HL-60/S4 (cell line): ENCODE results near the gene SMTNL2.

Source experiments
- in situ Hi-C: fragments of 300-500 bp; cut with MboI; formaldehyde crosslinking; loops from 2 replicates; pipeline ENCODE4 v1.14.3; 2022; ENCODE audit warnings: low sequenced_read_pairs

SMTNL2 gene

DNA sequence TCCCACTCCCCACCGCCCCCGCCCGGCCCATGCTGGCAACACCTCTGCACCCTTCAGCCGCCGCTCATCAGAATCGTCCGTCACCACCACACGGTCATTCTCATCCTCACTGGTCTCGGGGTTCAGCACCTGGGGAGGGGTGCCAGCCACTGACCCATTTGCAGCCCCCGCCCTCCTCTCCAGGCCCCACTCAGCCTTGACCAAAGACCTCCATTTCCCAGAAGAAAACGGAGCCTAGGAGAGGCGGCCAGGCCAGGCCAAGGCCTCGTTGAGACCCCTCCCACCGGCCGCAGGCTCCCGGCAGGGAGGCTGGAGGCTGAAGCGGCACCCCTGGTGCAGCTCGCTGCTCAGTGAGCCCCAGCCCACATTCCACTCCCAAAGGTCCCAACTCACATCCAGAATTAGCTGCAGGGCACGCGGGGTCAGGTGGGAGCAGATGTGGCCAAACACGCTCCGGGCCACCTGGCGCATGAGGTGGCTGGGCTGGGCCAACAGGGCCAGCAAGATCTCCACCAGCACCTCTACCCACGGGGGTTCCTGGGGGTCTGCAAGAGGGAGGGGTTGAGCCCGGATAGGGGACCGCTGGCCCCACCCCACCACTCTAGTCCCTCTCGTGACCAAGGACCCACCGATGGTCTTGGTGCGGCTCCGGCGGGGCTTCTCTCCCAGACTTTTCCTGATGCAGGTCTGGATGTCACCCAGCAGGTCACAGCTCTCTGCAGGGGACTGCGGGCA lies 38.9 kb upstream of the SMTNL2 start:
- in situ Hi-C loops = no loop called here

DNA sequence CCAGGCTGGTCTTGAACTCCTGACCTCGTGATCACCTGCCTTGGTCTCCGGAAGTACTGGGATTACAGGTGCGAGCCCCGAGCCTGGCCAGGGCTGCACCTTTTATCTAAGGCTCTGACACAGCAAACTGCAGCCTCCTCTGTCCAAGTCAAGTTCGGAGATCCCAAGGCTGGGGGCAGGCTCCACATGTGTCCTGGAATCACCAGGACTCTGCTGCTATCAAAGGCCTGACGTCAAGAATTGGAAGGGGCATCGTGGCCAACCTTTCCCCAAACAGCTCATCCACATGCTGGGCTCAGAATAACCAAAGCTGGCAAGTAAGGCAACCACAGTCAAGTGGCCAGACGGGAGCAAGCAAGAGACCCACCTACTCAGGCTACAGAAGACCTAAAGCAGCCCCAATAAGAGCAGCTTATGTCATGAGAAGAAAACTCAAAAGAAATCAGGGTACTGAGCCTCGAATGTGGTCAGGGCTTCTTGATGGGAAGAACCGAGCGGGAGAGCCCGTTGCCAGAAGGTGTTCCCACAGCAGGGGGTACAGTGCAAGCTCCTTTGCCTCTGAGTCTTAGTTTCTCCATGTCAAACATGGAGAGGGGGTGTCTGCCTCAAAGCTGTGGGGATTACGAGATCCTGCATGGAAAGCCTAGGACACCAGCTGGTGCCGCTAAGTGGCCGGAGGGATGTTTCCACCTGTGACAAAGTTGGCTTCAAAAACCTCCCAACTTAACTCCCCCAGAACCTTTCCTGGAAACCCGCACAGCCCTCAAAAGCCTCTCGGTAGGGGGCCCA lies 37.0 kb upstream of the SMTNL2 start:
- in situ Hi-C loops = no loop called here

DNA sequence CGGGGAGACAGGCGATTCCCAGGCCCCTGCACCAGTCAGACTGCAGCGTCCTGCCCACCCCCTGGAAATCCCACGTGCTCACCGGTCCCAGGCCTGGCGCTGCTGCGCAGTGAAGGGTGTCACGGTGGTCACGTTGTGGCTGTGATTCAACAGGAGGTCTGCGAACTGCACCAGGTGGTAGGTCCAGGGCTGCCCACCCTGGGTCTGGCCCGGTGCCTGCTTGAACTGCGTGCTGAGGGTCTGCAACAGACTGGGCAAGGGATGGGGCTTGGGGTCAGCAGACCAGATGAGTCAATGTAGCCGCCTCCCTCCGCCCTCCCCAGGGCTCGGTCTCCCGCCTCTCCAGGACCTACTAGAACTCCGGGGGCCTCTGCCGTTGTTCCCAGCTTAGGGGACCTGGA lies 36.3 kb upstream of the SMTNL2 start:
- in situ Hi-C loops = no loop called here

DNA sequence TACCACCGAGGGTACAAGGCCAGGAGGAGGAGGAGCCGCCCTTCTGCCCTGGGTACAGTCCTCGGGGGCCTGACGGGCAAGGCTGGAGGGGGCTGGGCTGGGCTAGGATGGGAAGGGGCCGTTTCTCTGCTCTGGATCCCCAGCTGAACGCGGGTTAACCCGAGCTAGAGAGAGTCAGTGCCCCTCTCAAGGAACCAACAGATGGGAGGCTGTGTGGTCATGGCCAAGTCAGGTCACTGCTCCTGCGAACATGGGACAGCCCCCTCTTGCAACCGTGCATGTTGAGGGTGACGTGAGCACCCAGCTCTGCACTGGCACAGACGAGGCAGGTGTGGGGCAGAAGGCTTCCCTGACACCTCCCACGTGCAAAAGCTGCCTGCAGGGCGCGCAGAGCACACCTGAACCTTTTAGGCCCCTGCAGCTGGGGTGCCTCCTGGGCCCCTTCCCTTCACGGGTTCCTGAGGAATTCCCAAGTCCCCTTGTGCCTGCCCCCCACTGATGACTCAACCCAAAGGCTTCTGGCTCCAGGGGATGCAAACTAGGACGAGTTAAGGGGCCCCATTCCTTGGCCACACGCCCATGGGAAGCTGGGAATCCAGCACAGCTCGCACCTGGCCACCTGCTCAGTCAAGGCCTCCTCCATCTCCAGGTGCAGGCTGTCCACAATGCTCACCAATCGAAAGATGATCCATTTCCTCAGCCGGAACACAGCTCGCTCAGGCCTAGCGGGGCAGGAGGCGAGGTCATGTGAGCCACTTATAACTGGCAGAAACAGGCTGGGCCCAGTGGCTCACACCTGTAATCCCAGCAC lies 35.4 kb upstream of the SMTNL2 start:
- in situ Hi-C loops = no loop called here

DNA sequence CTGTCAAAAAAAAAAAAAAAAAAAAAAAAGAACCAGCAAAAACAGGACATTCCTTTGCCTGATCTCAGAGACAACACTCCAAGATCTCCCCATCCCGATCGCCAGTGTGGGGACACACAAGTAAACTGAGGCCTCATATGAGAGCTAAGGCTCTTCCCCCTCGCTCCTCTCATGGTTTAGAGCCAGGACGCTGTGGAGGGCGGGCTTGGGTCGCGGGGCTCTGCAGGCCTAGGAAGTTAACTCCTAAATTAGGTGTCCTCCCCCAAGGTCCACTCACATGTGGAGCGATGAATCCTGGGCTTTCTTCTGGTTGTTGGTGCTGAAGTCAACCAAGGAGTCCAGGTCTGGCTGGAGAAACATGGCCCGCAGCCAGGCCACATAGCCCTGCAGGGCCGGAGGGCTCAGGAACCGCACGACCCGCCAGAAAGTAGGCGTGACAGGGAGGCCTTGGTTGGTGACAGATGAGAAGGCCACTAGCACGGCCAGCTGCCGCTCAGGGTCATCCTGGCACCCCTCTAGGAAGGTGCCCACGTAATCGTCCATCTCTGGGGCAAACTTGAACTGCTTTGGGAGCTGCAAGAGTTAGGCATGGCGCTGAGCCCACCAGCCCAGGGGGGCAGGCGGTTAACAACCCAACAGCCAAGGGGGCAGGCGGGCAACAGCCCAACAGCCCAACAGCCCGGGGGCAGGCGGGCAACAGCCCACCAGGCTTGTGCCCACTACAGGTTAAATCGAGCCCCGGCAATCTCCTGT lies 34.4 kb upstream of the SMTNL2 start:
- in situ Hi-C loops = no loop called here

DNA sequence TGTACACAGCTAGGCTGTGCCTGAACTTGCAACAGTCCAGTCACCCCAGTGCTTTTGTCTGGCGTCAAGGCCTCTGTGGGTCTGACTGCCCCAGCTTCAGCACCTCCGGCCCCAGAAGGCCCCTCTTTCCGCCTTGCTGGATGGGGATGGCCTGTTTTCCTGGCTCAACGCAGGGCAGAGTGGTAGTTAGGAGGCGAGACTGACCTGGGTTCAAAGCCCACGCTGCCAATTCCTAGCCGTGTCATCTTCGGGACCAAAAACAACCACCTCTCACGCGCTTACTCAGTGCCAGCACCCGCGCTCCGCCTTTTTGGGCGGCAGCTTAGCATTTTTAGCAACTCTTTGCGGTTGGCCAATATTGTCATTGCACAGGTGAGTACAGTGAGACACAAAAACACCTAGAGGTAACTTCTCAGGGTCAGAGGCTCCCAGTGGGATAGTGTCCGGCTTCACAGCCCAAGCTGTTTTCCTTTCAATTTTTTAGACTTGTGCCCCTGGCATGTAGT lies 33.7 kb upstream of the SMTNL2 start:
- in situ Hi-C loops = no loop called here

DNA sequence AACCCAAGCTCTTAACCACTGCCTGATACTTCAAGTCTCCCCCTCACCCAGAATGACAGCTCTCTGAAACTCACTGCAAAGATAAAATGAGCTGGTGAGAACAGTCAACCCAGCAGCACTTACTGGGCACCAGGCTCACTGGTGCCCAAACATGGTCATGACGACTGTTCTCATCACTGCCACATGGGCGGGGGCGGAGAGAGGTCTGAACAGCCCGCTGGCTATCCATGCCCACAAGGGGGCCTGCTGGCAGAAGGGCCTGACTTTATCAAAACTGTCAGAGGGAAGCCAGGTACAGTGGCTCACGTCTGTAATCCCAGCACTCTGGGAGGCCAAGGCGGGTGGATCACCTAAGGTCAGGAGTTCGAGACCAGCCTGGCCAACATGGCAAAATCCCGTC lies 33.2 kb upstream of the SMTNL2 start:
- in situ Hi-C loops = no loop called here

DNA sequence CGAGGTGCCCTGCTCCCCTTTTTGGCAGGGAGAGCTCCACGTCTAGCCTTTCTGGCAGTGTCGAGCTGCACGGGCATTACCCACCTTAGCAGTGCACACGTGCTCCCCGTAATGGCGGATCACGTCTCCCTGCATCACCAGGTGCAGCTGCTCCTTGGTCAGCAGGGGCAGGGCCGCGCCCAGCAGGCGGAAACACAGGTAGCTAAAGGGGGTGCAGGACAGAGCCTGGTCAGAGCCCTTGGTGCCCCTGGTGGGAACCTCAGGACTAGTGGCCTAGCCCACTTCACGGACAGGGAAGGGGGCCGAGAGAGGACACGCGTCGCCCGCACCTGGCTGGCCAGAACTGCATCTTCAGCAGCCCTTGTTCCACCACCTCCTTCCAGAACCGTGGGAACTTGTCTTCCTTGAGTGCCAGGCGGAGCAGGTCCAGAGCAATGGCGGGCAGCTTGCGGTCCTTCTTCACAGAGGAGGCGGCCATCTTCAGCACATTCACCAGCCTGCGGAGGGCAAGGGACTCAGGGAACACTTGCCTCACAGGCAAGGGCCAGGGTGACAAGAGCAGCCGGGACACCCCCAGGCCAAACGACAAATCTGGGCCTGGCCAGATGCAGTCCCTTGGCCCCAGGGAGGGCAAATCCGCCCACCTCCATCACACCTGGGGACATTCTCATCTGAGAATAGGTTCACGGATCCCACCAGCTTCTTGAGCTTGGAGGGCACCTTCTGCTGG lies 32.4 kb upstream of the SMTNL2 start:
- in situ Hi-C loops = no loop called here

DNA sequence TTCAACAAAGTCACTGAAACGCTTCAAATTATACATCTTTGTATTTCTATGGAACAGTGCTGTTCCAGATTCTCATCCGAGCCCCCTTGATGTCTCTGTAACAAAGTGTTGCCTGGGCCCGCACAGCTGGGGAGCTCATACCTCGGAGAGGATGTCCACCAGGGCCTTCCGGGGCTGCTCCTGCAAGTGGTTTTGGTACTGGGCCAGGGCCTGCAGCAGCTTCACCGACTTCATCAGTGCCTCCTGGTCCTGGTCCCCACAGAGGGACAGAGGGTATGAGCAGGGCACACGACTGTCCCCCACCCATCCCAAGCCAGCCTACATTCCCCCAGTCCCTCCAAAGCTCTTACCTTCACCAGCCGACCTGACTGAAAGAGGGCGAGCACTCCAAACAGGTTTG lies 30.7 kb upstream of the SMTNL2 start:
- in situ Hi-C loops = no loop called here

DNA sequence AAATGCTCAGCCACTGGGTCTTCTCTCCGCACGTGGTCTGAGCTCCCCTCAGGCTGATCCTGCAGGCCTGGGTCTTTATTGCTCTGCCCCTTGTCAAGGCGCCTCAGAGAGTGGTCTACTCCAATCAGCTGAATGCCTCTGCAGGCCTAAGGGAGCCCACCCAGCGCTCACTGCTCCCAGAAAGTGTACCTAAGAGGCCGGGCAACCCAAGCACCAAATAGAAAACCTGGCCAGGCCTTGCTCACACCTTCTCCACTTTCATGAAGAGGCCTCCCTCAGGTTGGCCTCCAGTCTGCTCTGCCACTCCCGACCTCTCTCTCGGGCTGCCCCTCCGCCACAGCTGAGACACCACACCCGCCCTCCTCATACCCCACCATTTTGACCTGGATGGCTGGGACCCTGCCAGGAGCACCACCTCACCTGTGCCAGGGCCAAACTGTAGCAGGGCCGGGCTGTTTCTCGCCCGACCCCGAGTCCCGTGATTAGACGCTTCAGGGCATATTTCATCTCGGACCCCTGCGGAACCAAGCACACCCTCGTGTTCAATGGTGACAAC lies 29.8 kb upstream of the SMTNL2 start:
- in situ Hi-C loops = no loop called here

DNA sequence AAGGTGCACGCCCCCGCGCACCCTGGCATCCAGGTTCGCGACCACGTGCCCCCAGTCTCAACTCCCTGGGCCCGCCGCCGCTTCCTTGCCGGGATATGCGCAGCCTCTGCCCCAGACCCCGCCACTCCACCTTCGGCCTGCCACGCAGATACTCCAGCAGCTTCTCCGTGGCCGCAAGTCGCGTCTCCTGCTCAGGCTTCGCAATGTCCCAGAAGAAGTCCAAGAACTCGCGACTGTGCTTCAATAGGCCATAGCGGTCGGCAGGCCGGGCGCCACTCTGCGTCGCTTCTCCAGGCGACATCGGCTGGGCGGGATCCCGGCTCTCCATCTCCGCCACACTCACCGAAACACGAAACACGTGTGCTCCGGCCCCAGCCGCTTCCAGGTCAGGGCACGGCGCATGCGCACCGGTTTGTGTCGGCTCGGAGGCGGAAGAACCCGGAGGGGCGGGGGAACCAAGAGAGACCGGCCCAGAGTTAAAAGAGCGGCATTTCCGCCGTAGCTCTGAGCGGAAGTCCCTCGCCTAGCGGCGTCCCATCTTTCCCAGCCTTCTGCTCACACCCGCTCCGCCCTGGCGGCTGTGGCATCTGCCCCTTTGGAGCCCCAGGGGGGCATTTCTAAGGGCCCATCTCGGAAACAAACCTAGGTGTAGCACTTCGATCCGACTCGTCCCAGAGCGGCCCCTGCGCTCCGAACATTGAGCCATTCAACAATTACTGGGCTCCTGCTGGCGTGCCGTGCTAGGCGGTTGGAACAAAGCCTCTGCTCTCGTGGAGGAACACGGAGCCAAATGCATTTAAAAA lies 29.1 kb upstream of the SMTNL2 start, which contains the start of gene MYBBP1A:
Gene MYBBP1A, minus strand, starts transcription at position 388 of the 803 bp plus-strand sequence. Its CDS starts 60 bp downstream, at position 328.
- in situ Hi-C loops = no loop called here

DNA sequence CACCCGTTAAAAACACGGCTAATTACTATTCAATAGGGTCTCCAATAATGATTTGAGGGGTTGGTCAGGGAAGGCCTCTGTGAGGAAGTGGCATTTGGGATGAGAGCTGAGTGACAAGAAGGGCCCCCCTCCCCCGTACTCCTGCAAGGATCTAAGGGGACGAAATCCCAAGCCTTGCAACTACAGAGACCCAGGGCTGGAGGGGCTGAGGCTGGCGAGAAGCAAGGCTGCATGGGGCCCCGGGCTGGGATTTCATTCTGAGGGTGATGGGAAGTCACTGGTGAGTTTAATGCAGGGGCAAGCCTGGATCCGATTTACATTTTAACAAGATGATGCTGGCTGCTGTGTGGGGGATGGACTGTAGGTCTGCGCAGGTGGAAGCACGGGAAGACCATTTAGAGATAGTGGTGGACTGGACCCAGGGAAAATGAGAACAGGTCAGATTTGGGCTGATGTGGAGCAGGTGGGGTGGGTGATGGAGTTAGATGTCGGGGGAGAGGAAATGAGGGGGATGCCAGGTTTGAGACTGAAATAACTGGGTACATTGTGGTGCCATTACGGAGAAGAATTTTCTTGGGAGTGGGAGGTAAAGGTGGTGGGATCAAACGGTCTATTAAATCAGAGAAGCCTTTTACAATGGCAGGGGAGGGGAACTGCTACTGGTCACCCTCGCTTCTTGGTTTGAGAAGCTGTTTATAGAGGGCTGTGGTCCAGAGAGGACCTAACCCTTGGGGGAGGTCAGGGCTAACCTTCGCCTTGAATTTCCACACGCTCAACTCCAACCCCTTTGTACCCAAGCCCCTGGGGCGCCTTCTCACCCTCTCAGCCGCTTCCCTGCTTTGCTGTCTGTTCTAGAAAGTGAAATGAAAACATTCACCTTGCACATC lies 28.2 kb upstream of the SMTNL2 start:
- in situ Hi-C loops = no loop called here

DNA sequence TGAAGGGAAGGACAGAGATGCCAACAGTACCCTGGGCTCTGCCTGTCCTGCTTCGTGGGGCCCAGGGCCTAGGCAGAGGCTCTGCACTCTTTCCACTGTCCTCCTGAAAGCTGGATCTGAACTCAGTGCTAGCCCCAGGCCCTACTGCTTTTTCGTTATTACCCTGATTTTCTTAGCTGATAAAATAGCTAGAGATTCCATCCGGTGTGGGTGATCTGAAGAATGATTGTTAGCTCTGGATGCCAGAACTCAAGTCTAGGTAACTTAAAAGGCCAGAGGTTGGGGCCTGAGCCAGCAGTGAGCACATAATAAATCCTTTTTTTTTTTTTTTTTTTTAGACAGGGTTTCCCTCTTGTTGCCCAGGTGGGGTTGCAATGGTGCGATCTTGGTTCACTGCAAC lies 27.3 kb upstream of the SMTNL2 start:
- in situ Hi-C loops = no loop called here

DNA sequence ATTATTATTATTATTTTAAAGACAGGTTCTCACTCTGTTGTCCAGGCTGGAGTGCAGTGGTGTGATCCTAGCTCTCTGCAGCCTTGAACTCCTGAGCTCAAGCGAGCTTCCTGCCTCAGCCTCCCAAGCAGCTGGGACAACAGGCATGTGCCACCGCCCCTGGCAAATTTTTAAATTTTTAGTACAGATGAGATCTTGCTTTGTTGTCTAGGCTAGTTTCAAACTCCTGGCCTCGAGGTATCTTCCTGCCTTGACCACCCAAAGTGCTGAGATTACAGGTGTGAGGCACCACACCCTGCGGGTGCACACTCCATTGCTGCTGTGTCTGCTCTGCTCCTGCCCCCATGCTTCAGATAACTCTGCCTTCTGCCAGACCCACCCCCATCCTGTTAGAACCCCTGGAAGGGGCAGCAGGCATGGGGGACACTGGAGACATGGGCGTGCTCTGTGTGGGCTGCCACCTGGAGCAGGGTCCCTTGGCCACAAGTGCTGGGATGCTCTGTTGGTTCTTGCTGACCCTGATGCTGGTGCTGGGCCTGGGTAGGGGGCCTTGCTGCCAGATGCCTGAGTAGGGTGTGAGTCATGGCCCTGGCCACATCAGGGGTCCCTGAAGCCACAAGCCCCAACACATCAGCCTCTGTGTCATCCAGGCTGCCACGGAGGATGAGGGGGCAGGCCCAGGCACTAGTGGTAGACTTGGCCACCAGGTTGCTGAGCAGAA lies 26.5 kb upstream of the SMTNL2 start:
- in situ Hi-C loops = no loop called here

DNA sequence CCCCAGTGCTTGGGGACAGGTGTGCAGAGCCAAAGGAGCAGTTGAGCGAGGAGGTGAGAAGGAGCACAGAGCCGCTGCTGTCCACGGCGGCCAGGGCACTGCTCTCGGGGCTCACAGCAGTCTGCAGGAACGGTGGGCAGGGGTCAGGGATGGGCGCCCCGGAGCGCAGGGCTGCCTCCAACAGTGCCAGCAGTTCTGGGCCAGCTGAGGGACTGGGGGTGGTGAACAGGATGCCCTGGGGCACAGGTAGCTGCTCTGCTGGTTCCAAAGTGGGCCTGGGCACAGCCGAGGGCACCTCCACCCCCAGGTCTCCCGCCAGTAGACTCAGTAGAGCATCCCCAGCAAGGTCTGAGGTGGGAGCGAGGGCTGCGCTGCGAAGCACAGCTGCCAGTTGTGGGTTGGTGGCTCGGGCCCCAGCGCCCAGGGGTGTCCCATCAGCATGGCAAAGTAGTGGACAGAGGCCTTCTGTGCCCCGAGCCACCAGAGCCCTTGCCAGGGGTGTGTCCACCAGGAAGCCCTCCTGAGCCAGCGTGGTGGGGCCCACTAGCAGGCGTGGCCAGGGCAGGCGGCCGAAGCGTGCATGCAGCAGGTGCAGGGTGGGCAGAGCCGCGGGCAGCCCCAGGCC lies 25.9 kb upstream of the SMTNL2 start:
- in situ Hi-C loops = no loop called here

DNA sequence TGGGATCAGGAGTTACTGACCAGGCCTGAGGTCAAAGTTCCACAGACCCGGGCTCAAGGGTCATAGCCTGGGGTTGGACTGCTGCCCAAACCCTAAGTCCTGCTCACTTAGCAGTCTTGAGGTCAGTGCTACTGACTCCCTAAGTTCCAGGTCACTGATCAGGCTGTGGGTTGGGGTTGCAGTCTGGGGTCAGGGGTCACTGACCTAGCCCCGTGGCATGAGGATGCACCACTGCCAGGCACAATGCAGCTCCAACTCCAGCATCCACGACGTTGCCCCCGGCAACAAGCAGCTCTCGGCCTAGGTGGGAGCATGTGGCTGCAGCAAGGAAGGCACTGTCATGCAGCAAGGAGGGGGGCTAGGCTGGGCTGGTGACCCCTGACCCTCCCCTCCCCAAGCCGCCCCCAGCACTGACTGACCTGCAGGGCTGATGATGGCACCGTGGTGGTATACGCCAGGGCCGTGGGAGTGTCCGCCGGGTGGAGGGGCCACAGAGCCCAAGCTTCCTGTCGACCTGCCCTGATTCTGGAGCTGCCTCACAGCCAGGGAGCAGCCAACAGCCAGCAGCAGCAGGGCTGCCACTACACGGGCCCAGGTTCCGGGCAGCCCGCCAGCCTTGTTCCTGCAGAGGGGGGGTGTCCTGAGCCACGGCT lies 25.1 kb upstream of the SMTNL2 start:
- in situ Hi-C loops = no loop called here
